Coronary artery (tissue), 2 donors: ENCODE results near the gene CIB4.

Experiments
- DNase-seq: peaks from one replicate; pipeline ENCODE4 v3.0.0-alpha.2; 2017; ENCODE audit warnings: low spot score
- H3K27ac ChIP-seq, 2 donors: fragments of 200-600 bp; sonication (generic); one replicate each; pipeline ENCODE4 v1.5.1; 2016 to 2019
- H3K4me3 ChIP-seq: fragments of 200-600 bp; sonication (generic); 2 replicates; pipeline ENCODE4 v1.5.1; 2016; ENCODE audit warnings: mild to moderate bottlenecking, moderate library complexity
- TF ChIP-seq, protein P1 (sequence below): fragments of 200-600 bp; sonication (generic); IDR thresholded peaks from one replicate; pipeline ENCODE4 v1.5.1; 2019; ENCODE audit warnings: antibody characterized with exemption

CIB4 gene

DNA sequence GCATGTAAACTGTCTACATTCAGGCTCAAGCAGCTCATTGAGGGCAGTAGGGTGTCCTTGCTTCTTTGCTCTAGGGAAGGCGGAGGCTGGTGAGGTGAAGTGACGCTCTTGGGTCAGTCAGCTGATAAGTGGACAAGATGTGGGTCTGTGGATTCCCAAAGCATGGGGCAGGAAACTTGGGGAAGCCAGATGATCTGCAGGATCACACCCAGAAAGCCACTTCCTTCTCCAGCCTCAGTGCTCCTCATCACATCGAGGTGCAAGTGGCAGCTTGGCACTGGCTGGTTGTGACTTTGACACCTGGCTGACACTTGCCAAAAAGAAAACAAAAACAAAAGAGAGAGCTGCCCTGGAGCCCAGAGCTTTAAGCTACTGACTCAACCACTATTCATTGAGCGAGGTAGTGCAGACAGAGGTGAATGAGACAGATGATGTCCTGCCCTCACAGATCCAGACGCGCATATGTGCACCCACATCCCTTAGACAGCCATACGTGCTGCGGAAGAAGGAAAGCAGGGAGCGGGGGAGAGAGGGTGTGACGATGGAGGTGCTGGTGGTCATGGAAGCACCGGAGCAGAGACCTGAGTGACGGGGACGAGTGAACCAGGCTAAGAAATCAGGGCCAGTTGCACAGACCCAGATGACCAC, 3.1 kb upstream of the CIB4 start:
- Histone ChIP-seq H3K4me3 (no peak overlapping the region), H3K27ac (no peak overlapping the region)
- no peak for DNase-seq
- TF ChIP-seq, protein P1, sequence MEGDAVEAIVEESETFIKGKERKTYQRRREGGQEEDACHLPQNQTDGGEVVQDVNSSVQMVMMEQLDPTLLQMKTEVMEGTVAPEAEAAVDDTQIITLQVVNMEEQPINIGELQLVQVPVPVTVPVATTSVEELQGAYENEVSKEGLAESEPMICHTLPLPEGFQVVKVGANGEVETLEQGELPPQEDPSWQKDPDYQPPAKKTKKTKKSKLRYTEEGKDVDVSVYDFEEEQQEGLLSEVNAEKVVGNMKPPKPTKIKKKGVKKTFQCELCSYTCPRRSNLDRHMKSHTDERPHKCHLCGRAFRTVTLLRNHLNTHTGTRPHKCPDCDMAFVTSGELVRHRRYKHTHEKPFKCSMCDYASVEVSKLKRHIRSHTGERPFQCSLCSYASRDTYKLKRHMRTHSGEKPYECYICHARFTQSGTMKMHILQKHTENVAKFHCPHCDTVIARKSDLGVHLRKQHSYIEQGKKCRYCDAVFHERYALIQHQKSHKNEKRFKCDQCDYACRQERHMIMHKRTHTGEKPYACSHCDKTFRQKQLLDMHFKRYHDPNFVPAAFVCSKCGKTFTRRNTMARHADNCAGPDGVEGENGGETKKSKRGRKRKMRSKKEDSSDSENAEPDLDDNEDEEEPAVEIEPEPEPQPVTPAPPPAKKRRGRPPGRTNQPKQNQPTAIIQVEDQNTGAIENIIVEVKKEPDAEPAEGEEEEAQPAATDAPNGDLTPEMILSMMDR = no peak

DNA sequence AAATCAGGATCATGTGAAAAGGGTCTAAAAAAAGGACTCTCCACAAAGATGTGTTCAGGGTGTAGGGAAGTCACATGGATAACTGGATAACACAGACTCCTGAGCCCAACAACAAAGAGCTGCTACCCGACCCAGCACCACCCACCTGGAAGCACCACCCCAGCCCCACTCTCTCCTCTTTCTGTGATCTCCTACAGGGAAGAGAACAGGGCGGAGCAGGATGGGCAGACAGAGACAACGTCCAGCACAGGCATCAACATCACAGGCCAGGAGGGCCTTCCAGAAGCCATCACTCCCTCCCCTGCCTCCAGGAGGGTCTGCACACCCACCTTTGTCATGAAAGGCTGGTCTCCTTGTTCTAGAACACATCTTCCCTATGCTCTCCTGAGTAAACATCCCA, 1.3 kb upstream of the CIB4 start:
- H3K27ac ChIP-seq = no peak overlapping the region
- DNase-seq = no peak
- no peak overlapping the region for H3K4me3 ChIP-seq
- TF ChIP-seq, protein P1 = no peak

DNA sequence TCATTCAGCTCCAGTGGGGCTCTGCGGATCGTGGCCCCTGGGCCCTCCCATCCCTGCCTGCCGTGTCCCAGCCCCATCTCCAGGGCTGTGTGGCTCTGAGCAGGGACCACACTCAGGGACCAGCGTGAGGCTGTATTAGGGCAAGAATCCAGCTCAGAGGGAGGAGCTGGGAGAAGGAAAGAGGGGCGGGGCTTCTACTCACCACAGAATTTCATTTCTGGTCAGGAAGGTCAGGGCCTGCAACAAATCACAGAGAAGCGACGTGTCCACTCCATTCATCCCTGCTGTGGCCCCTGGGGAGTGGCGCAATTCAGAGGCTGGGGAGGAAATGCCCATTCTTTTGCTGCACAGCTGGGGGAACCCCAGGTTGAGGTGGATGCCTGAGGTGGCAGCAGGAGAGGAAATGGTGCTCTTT, 828 bp downstream of the CIB4 start:
- Histone ChIP-seq H3K27ac (no peak overlapping the region), H3K4me3 (no peak overlapping the region)
- TF ChIP-seq, protein P1 = no peak
- no peak for DNase-seq

DNA sequence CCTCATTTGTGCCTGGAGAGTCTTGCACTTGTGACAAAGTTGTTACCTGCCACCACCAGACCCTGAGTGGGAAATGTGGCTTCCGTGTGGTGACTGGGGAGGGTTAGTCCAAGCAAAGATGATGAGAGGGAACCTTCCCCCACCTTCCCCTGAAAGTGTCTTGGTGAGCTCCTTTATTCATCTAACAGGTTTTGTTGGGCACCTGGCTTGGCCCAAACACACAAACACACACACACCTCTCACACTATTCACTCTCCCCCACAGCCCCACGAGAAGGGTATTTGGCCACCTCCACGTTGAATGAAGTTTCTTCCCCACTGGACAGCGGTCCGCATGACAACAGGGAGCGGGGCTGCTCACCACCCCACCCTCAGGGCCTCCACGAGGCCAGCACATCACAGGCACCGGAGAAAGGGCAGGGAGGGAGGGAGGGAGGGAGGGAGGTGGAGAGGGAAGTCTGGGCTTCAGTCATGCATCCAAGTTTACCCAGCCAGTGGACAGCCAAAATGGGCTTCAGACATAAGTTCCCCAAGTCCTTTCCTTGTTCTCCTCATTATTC, 1.4 kb downstream of the CIB4 start:
- no peak overlapping the region for H3K27ac ChIP-seq
- TF ChIP-seq, protein P1 = no peak
- H3K4me3 ChIP-seq = no peak overlapping the region
- DNase-seq = no peak

DNA sequence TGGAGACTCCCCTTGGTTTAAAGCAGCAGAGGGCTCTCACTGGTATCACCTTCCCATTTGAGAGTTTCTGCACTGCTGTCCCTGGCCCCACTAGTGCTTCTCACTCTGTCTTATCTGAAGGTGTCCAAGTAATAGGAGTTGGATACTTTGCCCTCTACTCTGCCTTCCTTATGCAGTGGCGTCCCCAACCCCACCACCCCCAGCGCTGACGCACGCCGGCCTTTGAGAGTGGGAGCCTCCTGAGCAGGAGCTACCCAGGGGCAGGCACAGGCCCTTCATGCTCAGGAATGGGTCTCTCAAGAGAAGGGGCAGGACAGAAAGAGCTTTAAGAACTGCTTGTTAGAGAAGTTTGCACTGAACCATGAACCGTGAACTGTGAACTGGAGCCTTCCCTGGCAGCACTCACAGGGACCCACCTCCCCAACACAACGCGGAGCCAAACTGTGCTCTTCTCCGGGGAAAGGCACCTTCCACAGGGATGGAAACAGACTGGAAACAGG, 3.3 kb downstream of the CIB4 start:
- DNase-seq = no peak
- H3K27ac ChIP-seq = no peak overlapping the region
- TF ChIP-seq, protein P1 = no peak

DNA sequence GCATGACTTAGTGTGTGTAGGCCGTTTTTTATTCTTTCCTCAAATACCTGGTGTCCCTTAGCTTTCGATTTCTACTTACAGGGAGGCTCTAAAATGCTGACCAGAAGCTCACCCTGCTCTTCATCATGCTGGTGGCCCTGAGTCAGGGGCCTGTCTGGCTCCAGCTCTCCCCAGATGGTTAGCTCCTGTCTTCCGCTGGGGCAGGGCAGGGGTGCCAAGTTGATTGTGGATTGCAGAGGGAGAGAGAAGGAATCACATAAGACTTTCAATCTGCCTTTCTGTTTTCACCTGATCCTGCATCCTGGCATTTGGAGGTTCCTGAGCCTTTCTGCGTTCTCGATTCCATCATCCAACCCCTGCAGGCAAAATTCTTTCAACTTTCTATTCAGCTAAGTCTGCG, 4.2 kb downstream of the CIB4 start:
- Histone ChIP-seq H3K4me3 (no peak overlapping the region), H3K27ac (no peak overlapping the region)
- no peak for DNase-seq
- TF ChIP-seq, protein P1 = no peak

More for the DNA sequence above, 3.3 kb downstream of the CIB4 start:
- H3K4me3 ChIP-seq = no peak overlapping the region

DNA sequence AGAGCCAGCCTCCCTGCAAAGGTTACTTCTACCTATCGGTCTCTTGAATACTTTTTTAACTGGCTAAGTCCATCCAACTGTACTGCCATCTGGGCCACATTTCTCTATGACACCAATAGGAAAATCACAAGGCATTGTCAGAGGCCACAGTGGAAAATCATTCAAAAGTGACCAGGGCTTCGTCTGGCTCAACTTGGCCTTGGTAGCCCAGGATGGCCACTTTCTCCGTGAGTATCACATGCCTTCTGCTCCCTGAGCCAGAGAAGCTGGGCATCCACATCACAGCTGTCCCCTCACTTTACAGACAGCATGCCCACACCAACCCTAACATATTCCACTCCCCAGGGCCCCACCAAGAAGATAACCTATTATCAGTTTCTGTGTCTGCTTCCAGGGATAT, 5.8 kb downstream of the CIB4 start:
- Histone ChIP-seq H3K4me3 (no peak overlapping the region), H3K27ac (no peak overlapping the region)
- no peak for DNase-seq
- TF ChIP-seq, protein P1 = no peak
